HFFc6 (cell line): ENCODE data around the gene OR4N5. TPM values are rescaled to one million over a fixed set of nuclear protein-coding genes. Genes with fewer than 3 reads are reported as not detected.
"Not testable (repeated sequence)": the region's sequence is repeated elsewhere in the genome, so short reads cannot be mapped to it uniquely, and the experiment has no call there.

Experiments
- DNase-seq: peaks from one replicate; pipeline ENCODE4 v3.0.0-alpha.2; 2018
- H3K27ac Mint-ChIP-seq: 2 replicates; pipeline ENCODE4 v1.8.0; 2020; ENCODE audit warnings: mild to moderate bottlenecking, mixed read lengths
- H3K27me3 Mint-ChIP-seq: 2 replicates; pipeline ENCODE4 v1.8.0; 2021; ENCODE audit warnings: mild to moderate bottlenecking, moderate library complexity, mixed read lengths; ENCODE audit not compliant: insufficient read depth
- H3K36me3 Mint-ChIP-seq: 2 replicates; pipeline ENCODE4 v1.8.0; 2021; ENCODE audit warnings: low read depth, mixed read lengths
- H3K4me1 Mint-ChIP-seq: 2 replicates; pipeline ENCODE4 v1.8.0; 2020; ENCODE audit warnings: low read depth, mixed read lengths
- H3K4me3 Mint-ChIP-seq: 2 replicates; pipeline ENCODE4 v1.8.0; 2020; ENCODE audit warnings: mild to moderate bottlenecking, moderate library complexity, mixed read lengths
- H3K9me3 Mint-ChIP-seq: 2 replicates; pipeline ENCODE4 v1.8.0; 2020; ENCODE audit warnings: mild to moderate bottlenecking, mixed read lengths
- CTCF ChIP-seq: fragments of 200-600 bp; sonication (generic); IDR thresholded peaks from 2 replicates; pipeline ENCODE4 v1.5.0; 2021; ENCODE audit warnings: antibody characterized with exemption, mild to moderate bottlenecking
- total RNA-seq, 6 experiments: library from RNA; stranded (reverse); fragmentation: NEBNext Ultra II Directional; extraction: Animal tissue kit (Norgen Biotek cat#: 25700); gene quantifications; 2 replicates in 1 of 6; 3 replicates in 5 of 6; pipeline ENCODE4 v1.2.3, GENCODE V29; 2021

OR4N5 gene
- total RNA-seq, 6 experiments from 2014 or later: not detected

DNA sequence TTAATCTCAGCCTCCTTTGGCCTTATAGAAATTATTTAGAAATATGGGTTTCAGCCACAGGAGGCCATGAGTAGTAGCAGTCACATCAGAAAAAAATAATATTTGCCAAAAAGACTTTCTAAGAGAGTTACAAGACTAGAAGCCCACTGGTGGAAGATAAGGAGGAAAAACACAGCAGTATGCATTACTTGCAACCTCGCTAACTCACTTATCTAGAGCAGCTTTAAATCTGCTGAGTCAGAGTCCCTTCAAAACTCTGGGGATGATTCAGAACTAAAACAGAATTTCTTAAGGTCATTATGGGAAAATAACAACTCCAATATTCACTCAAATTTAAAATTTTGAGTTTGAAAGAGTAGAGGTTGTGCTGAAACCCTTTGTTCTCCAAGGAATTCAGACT, 21.9 kb upstream of the OR4N5 start:
- Mint-ChIP-seq H3K4me1 (no peaks in the 10 kb centered on the region), H3K27ac (no peak overlapping the region), H3K27me3 (no peaks in the 10 kb centered on the region; the same call in 1 of the 2 replicates), H3K4me3 (no peak overlapping the region), H3K36me3 (no peaks in the 10 kb centered on the region), H3K9me3 (peaks cover 58% of the 10 kb centered on the region)
- DNase-seq: no peak
- TF ChIP-seq CTCF: no peak

DNA sequence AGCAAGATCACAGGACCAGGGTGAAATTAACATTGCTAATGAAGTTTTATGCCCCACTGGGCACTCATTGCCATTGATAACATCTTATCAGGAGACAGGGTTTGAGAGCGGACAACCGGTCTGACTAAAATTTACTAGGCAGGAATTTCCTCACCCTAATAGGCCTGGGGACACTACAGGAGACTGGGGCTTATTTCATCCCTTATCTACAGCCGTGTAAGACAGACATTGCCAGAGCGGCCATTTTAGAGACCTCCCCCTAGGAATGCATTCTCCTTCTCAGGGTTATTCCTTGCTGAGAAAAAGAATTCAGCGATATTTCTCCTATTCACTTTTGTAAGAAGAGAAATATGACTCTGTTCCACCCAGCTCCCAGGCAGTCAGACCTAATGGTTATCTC, 19.8 kb upstream of the OR4N5 start:
- Mint-ChIP-seq H3K36me3 (no peaks in the 10 kb centered on the region), H3K27ac (no peak overlapping the region), H3K27me3 (no peaks in the 10 kb centered on the region; the same call in 1 of the 2 replicates), H3K4me1 (no peaks in the 10 kb centered on the region), H3K4me3 (no peak overlapping the region), H3K9me3 (peaks cover 58% of the 10 kb centered on the region)
- TF ChIP-seq CTCF: no peak
- DNase-seq: no peak

- H3K9me3 Mint-ChIP-seq: peaks cover 9% of the 10 kb centered on the region
- no peaks in the 10 kb centered on the region for H3K36me3 Mint-ChIP-seq
- no peaks in the 10 kb centered on the region for H3K4me1 Mint-ChIP-seq
- H3K4me3 Mint-ChIP-seq: no peak overlapping the region
- H3K27me3 Mint-ChIP-seq: no peaks in the 10 kb centered on the region
- H3K27ac Mint-ChIP-seq: no peak overlapping the region
- no peak for DNase-seq
- TF ChIP-seq CTCF: no peak
Measured at GRCh38 chr14:20143911-20144310, 5.3 kb downstream of the OR4N5 start.

DNA sequence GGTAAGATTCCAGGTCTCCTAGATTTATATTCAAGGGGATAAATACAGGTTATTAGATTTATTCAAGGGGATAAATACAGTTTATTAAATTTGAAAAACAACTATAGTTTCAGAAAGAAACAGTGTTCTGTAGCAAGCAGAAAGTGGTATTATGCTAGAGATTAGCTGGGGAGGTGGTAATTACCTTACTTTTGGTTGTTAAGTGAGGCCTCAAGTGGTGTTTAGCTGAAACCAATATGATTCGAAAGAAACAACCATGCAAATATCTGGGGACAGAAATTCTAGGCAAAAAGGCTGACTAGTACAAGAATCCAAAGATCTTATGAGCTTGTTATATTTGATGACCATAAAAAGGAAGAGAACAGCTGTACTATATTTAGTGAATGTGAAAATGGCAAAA, 6.2 kb downstream of the OR4N5 start:
- Mint-ChIP-seq H3K27ac (no peak overlapping the region), H3K4me1 (no peaks in the 10 kb centered on the region), H3K4me3 (no peak overlapping the region), H3K9me3 (peaks cover 9% of the 10 kb centered on the region), H3K36me3 (no peaks in the 10 kb centered on the region), H3K27me3 (no peaks in the 10 kb centered on the region)
- TF ChIP-seq CTCF: no peak
- DNase-seq: no peak

DNA sequence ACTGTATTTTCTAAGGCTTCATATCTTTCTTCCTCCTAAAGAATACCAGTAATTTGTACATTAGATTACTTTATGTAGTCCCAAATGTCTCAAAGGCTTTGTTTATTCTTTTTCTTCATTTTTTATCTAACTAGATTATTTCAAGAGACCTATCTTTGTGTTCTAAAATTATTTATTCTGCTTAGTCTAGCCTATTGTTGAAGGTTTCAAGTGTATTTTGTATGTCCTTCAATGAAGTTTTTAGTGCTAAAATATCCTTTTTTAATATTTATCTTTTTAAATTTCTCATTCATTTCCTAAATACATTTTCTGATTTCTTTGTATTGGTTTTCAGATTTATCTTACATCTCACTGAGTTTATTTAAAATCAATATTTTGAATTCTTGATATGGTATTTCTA, 25.8 kb downstream of the OR4N5 start:
- Mint-ChIP-seq H3K36me3 (no peaks in the 10 kb centered on the region), H3K27ac (no peak overlapping the region), H3K4me3 (no peak overlapping the region), H3K9me3 (peaks cover 22% of the 10 kb centered on the region), H3K4me1 (no peaks in the 10 kb centered on the region), H3K27me3 (no peaks in the 10 kb centered on the region)
- DNase-seq: no peak
- no peak for TF ChIP-seq CTCF

GRCh38 chr14:20167091-20167490, 28.5 kb downstream of the OR4N5 start:
- Mint-ChIP-seq H3K27me3 (no peaks in the 10 kb centered on the region), H3K4me3 (no peak overlapping the region), H3K4me1 (peaks cover 7% of the 10 kb centered on the region), H3K27ac (no peak overlapping the region), H3K9me3 (peaks cover 29% of the 10 kb centered on the region), H3K36me3 (no peaks in the 10 kb centered on the region)
- DNase-seq: no peak
- no peak for TF ChIP-seq CTCF

- not testable (repeated sequence) for H3K36me3 Mint-ChIP-seq, H3K4me1 Mint-ChIP-seq, H3K27ac Mint-ChIP-seq, H3K27me3 Mint-ChIP-seq, H3K4me3 Mint-ChIP-seq
- H3K9me3 Mint-ChIP-seq: peaks cover 18% of the 10 kb centered on the region
- DNase-seq: peak; percentile 42
Measured at GRCh38 chr14:20169852-20170251, 31.2 kb downstream of the OR4N5 start.

- not testable (repeated sequence) for DNase-seq, H3K27me3 Mint-ChIP-seq, H3K36me3 Mint-ChIP-seq, H3K27ac Mint-ChIP-seq, H3K4me3 Mint-ChIP-seq, H3K4me1 Mint-ChIP-seq
- H3K9me3 Mint-ChIP-seq: peaks cover 16% of the 10 kb centered on the region
Measured at GRCh38 chr14:20174205-20174604, 35.6 kb downstream of the OR4N5 start.
